Measurements from ENCODE around the gene DENND2C.

Gene DENND2C

DNA sequence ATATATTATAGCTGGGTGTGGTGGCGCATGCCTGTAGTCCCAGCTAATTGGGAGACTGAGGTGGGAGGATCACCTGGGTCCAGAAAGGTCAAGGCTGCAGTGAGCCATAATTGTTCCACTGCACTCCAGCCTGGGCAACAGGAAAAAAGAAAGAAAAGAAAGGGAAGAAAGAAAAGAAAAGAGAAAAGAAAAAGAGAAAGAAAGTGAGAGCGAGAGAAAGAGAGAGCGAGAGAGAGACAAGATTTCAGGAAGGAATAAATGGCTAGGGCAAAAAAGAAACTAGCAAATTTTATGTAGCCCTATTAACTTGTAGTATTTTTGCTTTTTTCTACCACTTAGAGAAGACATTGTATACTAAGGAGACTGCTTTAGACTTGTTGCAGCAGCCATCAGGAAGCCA lies 40.5 kb upstream of the DENND2C start:
- Histone ChIP-seq H3K27me3 (ENCODE audit: control insufficient read depth, low read length) (no peaks in the 10 kb centered on the region), H3K4me1 (ENCODE audit: control insufficient read depth, low read length) (peaks cover 4% of the 10 kb centered on the region), H3F3A (ENCODE audit: control insufficient read depth, insufficient read depth) (peaks cover 5% of the 10 kb centered on the region), H3K9me3 (ENCODE audit: control insufficient read depth, insufficient read depth, low read length) (no peaks in the 10 kb centered on the region), H3K79me2 (ENCODE audit: control insufficient read depth, low read length) (peaks cover 15% of the 10 kb centered on the region), H3K4me3 (ENCODE audit: low read length) (no peak overlapping the region), H3K27ac (ENCODE audit: low read depth, low read length) (no peak overlapping the region), H3K36me3 (ENCODE audit: control insufficient read depth, low read length) (peaks cover 82% of the 10 kb centered on the region), H3K4me2 (ENCODE audit: low read length) (no peak overlapping the region), H3K9me2 (replicated peaks; ENCODE audit: control insufficient read depth, low read length) (no peaks in the 10 kb centered on the region), H4K20me1 (ENCODE audit: control insufficient read depth, insufficient read depth, low read depth, low read length) (no peaks in the 10 kb centered on the region)
- TF ChIP-seq EZH2phosphoT487 (IDR thresholded peaks at IDR 0.05; ENCODE audit: borderline replicate concordance, low read length) = no peak
- TF ChIP-seq, protein P1, sequence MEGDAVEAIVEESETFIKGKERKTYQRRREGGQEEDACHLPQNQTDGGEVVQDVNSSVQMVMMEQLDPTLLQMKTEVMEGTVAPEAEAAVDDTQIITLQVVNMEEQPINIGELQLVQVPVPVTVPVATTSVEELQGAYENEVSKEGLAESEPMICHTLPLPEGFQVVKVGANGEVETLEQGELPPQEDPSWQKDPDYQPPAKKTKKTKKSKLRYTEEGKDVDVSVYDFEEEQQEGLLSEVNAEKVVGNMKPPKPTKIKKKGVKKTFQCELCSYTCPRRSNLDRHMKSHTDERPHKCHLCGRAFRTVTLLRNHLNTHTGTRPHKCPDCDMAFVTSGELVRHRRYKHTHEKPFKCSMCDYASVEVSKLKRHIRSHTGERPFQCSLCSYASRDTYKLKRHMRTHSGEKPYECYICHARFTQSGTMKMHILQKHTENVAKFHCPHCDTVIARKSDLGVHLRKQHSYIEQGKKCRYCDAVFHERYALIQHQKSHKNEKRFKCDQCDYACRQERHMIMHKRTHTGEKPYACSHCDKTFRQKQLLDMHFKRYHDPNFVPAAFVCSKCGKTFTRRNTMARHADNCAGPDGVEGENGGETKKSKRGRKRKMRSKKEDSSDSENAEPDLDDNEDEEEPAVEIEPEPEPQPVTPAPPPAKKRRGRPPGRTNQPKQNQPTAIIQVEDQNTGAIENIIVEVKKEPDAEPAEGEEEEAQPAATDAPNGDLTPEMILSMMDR (IDR thresholded peaks at IDR 0.05; ENCODE audit: low read depth, low read length, poor library complexity, severe bottlenecking) = no peak

DNA sequence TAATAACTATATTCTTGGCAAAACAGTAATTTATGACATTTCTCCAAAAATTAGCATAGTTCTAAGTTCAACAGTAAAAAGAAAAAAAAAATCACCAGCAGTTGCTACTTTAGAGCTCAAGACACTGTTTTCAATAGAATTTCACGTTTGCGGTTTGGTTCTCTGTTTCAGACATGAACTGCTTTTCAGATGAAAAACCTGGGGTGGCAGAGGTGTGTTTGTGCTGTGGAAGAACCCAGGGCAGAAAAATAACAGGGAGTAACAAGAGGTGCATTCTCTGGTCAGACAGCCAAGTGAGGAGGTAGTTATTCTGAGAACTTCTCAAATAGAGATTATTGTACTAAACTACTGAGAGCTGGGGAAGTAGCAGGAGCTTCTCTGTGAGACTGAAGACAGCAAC lies 37.8 kb upstream of the DENND2C start:
- H3K27me3 ChIP-seq (ENCODE audit: control insufficient read depth, low read length) = no peaks in the 10 kb centered on the region
- H3K36me3 ChIP-seq (ENCODE audit: control insufficient read depth, low read length) = peaks cover 58% of the 10 kb centered on the region
- peaks cover 18% of the 10 kb centered on the region for H3K4me1 ChIP-seq (ENCODE audit: control insufficient read depth, low read length)
- no peaks in the 10 kb centered on the region for H3K9me2 ChIP-seq (replicated peaks; ENCODE audit: control insufficient read depth, low read length)
- H3F3A ChIP-seq (ENCODE audit: control insufficient read depth, insufficient read depth) = peaks cover 15% of the 10 kb centered on the region
- no peaks in the 10 kb centered on the region for H3K79me2 ChIP-seq (ENCODE audit: control insufficient read depth, low read length)
- no peak overlapping the region for H3K4me2 ChIP-seq (ENCODE audit: low read length)
- no peak overlapping the region for H3K27ac ChIP-seq (ENCODE audit: low read depth, low read length)
- H3K9me3 ChIP-seq (ENCODE audit: control insufficient read depth, insufficient read depth, low read length) = no peaks in the 10 kb centered on the region
- TF ChIP-seq, protein P1 (IDR thresholded peaks at IDR 0.05; ENCODE audit: low read depth, low read length, poor library complexity, severe bottlenecking) = no peak
- TF ChIP-seq EZH2phosphoT487 (IDR thresholded peaks at IDR 0.05; ENCODE audit: borderline replicate concordance, low read length) = no peak
- H3K4me3 ChIP-seq (ENCODE audit: low read length) = no peak overlapping the region
- no peaks in the 10 kb centered on the region for H4K20me1 ChIP-seq (ENCODE audit: control insufficient read depth, insufficient read depth, low read depth, low read length)

GRCh38 chr1:114703242-114703641 lies 33.4 kb upstream of the DENND2C start:
- Histone ChIP-seq H3K9me2 (replicated peaks; ENCODE audit: control insufficient read depth, low read length) (no peaks in the 10 kb centered on the region), H3K4me3 (ENCODE audit: low read length) (peak overlapping the region; percentile 38), H3K27me3 (ENCODE audit: control insufficient read depth, low read length) (0 out of 2 replicates have a peak, but pooled peaks cover 3% of the 10 kb centered on the region), H3K79me2 (ENCODE audit: control insufficient read depth, low read length) (no peaks in the 10 kb centered on the region), H3K4me1 (ENCODE audit: control insufficient read depth, low read length) (peaks cover 51% of the 10 kb centered on the region), H3K27ac (ENCODE audit: low read depth, low read length) (peak overlapping the region; percentile 50), H4K20me1 (ENCODE audit: control insufficient read depth, insufficient read depth, low read depth, low read length) (no peaks in the 10 kb centered on the region), H3K9me3 (ENCODE audit: control insufficient read depth, insufficient read depth, low read length) (no peaks in the 10 kb centered on the region), H3K4me2 (ENCODE audit: low read length) (peak overlapping the region; percentile 45), H3K36me3 (ENCODE audit: control insufficient read depth, low read length) (peaks cover 25% of the 10 kb centered on the region), H3F3A (ENCODE audit: control insufficient read depth, insufficient read depth) (peaks cover 15% of the 10 kb centered on the region)
- no peak for TF ChIP-seq EZH2phosphoT487 (IDR thresholded peaks at IDR 0.05; ENCODE audit: borderline replicate concordance, low read length)
- TF ChIP-seq, protein P1 (IDR thresholded peaks at IDR 0.05; ENCODE audit: low read depth, low read length, poor library complexity, severe bottlenecking) = no peak
